Psoas muscle (tissue), 8 donors: ENCODE data around the gene COL8A1. TPM values are rescaled to one million over a fixed set of nuclear protein-coding genes. Genes with fewer than 3 reads are reported as not detected.

Source experiments
- ATAC-seq, 4 donors: fragments of 200-7000 bp; cut with Tn5 transposase; one replicate each; pipeline ENCODE4 v1.9.1; 2020; ENCODE audit warnings: moderate library complexity in 3 of 4, mild to moderate bottlenecking in 2 of 4
- DNase-seq, 2 donors: peaks; one replicate each; pipeline ENCODE4 v3.0.0-alpha.2; 2020
- H3K27ac ChIP-seq: fragments of 200-600 bp; one replicate; pipeline ENCODE4 v1.8.0; 2022
- H3K27me3 ChIP-seq, 3 donors: fragments of 200-600 bp in 1 of 3; one replicate each; pipeline versions ENCODE4 v1.6.1 to v1.8.0; 2013 to 2022; ENCODE audit warnings: low read length in 2 of 3, mild to moderate bottlenecking in 2 of 3, moderate library complexity in 1 of 3; ENCODE audit not compliant: insufficient read depth in 3 of 3
- H3K36me3 ChIP-seq, 2 donors: fragments of 200-600 bp in 1 of 2; one replicate each; pipeline versions ENCODE4 v1.6.1 to v1.8.0; 2013 to 2022; ENCODE audit warnings: low read depth in 1 of 2, mild to moderate bottlenecking in 1 of 2, moderate library complexity in 1 of 2; ENCODE audit not compliant: insufficient read depth in 1 of 2
- H3K4me1 ChIP-seq: fragments of 200-600 bp; one replicate; pipeline ENCODE4 v1.8.0; 2022
- H3K4me3 ChIP-seq: fragments of 200-600 bp; one replicate; pipeline ENCODE4 v1.8.0; 2022; ENCODE audit warnings: mild to moderate bottlenecking
- H3K9me3 ChIP-seq: fragments of 200-600 bp; one replicate; pipeline ENCODE4 v1.8.0; 2022
- WGBS, 3 donors: extraction: QIAGEN DNeasy Blood & Tissue Kit; methylation state at CpG; one replicate each; pipeline versions ENCODE4 v1.1.6 to v1.1.7; 2013; 5-methylcytosine and 5-hydroxymethylcytosine counted together
- intact Hi-C, 2 donors: fragments of 100-400 bp; cut with DNase I; formaldehyde crosslinking; loops; one replicate each; pipeline versions ENCODE4 v1.11.0 to v1.14.2; 2022
- polyA plus RNA-seq, 3 donors: library from polyadenylated mRNA; stranded (reverse); fragments of 200-250 nt; gene quantifications; one replicate each; pipeline ENCODE4 v1.2.3, GENCODE V29; 2013
- total RNA-seq, 4 donors: library from RNA; stranded (reverse); fragmentation: NEBNext Ultra II Directional in 2 of 4; extraction: Animal tissue kit (Norgen Biotek cat#: 25700) in 2 of 4; gene quantifications; one replicate each; pipeline versions ENCODE4 v1.2.1 to v1.2.4, GENCODE V29; 2021 to 2023
- TF ChIP-seq, protein P1 (sequence below): fragments of 200-600 bp; IDR thresholded peaks from one replicate; pipeline ENCODE4 v1.8.0; 2022; ENCODE audit warnings: antibody characterized with exemption
- donor health status: healthy with polysubstance abuse.
- donor health status: DM: no; HTN: no; CAD: no; lungs with moderate emphysema.
- donor health status: Bipolar disorder and iron deficiency.
- donor health status: healthy.
- donor health status: DM: yes; HTN: yes; CAD: no.
- donor health status: DM: no; HTN: no; CAD: no.
- donor health status: DM: no; HTN: no; CAD: no.
- donor health status: DM: yes; HTN: yes; CAD: no.

COL8A1 gene
- total and polyA plus RNA-seq, 7 donors: 1.2 to 11.3 (median 2.3) TPM

DNA sequence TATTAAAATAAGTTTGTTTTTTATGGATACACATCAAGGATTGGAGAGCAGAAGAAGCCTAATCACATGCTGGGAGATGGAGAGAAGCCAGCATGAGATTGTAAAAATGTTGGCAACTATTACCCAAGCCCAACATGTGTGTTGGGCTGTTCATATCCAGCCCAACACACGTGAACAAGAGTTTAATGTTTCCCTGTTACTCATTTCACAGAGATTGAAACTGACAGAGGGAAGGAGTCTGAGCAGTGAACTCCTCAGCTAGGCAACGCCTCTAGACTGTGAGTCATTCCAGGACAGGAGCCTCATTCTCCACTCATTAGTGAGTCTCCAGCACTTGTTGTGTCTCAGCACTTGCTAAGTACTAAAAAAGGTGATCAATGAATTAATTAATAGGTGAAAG, 136.1 kb downstream of the COL8A1 start:
- WGBS, 3 donors: 33 to 53% (median 36%) methylated on average over 2 of the region's 2 CpGs
- DNase-seq (no peak), ATAC-seq (no peak)
- Histone ChIP-seq H3K4me1 (no peaks in the 10 kb centered on the region), H3K27me3 (no peaks in the 10 kb centered on the region), H3K36me3 (no peaks in the 10 kb centered on the region), H3K4me3 (no peak overlapping the region), H3K9me3 (no peaks in the 10 kb centered on the region), H3K27ac (no peak overlapping the region)
- intact Hi-C loops: no loop called here
- TF ChIP-seq, protein P1, sequence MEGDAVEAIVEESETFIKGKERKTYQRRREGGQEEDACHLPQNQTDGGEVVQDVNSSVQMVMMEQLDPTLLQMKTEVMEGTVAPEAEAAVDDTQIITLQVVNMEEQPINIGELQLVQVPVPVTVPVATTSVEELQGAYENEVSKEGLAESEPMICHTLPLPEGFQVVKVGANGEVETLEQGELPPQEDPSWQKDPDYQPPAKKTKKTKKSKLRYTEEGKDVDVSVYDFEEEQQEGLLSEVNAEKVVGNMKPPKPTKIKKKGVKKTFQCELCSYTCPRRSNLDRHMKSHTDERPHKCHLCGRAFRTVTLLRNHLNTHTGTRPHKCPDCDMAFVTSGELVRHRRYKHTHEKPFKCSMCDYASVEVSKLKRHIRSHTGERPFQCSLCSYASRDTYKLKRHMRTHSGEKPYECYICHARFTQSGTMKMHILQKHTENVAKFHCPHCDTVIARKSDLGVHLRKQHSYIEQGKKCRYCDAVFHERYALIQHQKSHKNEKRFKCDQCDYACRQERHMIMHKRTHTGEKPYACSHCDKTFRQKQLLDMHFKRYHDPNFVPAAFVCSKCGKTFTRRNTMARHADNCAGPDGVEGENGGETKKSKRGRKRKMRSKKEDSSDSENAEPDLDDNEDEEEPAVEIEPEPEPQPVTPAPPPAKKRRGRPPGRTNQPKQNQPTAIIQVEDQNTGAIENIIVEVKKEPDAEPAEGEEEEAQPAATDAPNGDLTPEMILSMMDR: no peak

DNA sequence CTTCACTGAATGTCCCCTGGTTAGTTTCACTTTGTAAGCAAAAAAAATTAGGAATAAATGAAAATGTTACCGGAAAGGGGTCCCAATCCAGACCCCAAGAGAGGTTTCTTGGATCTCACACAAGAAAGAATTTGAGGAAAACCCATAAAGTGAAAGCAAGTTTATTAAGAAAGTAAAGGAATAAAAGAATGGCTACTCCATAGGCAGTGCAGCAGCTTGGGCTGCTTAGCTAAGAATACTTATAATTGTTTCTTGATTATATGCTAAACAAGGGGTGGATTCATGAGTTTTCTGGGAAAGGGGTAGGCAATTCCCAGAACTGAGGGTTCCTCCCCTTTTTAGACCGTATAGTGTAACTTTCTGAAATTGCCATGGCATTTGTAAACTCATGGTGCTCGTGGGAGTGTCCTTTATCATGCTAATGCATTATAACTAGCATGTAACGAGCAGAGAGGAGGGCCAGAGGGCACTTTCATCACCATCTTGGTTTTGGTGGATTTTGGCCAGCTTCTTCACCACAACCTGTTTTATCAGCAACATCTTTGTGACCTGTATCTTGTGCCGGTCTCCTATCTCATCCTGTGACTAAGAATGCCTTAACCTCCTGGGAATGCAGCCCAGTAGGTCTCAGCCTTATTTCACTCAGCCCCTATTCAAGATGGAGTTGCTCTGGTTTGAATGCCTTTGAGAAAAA, 138.3 kb downstream of the COL8A1 start:
- WGBS, 3 donors: 67 to 76% (median 69%) methylated on average over 5 of the region's 5 CpGs

DNA sequence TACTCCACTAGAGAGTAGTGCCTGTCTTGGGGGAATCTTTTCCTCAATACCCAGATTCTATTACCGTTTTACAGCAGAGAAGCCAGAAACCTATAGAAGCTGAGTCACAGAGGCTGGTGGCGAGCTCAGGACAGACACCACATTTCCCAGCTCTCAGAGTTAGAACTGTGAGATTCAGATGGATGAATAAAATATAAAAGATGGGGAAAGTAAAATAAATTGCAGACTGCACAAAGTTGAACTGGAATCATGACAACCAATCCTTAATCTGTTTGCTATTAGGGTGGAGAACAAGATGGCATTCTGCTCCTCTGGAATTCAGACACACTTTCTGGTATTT, 138.8 kb downstream of the COL8A1 start:
- no peak for DNase-seq
- Histone ChIP-seq H3K36me3 (no peaks in the 10 kb centered on the region), H3K27me3 (peaks cover 0 to 2% (median 0%) of the 10 kb centered on the region in 3 donors), H3K9me3 (no peaks in the 10 kb centered on the region), H3K27ac (no peak overlapping the region), H3K4me1 (no peaks in the 10 kb centered on the region), H3K4me3 (no peak overlapping the region)
- no peak for ATAC-seq
- 75 to 82% (median 76%) methylated on average over 2 of the region's 2 CpGs for WGBS, 3 donors
- intact Hi-C loops: no loop called here
- TF ChIP-seq, protein P1: no peak

More for the DNA sequence above, 138.3 kb downstream of the COL8A1 start:
- TF ChIP-seq, protein P1: no peak
- DNase-seq (no peak), ATAC-seq (no peak)
- intact Hi-C loops: no loop called here
- Histone ChIP-seq H3K36me3 (no peaks in the 10 kb centered on the region), H3K4me1 (no peaks in the 10 kb centered on the region), H3K27me3 (peaks cover 0 to 2% (median 0%) of the 10 kb centered on the region in 3 donors), H3K9me3 (no peaks in the 10 kb centered on the region), H3K4me3 (no peak overlapping the region), H3K27ac (no peak overlapping the region)

DNA sequence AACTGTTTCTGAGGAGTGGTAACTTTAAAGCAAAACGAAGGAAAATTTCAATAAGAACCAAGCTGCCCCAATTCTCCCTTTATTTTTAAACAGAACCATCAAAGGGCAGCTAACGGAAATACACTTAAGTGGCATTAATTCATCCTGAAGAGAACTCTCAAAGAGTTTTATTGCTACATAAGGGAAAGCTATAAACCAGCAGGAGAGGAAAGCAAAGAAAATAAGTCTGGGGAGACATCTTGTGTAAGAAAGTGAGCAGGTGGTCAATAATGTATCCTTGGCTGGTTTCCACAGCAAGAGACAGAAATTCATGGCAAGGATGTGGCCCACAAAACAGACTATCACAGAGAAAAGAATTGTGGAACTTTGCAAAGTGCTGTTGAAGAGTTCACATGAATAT, 139.3 kb downstream of the COL8A1 start:
- TF ChIP-seq, protein P1: no peak
- 61 to 67% (median 66%) methylated on average over 2 of the region's 2 CpGs for WGBS, 3 donors
- no peak for DNase-seq
- Histone ChIP-seq H3K4me3 (no peak overlapping the region), H3K9me3 (no peaks in the 10 kb centered on the region), H3K4me1 (no peaks in the 10 kb centered on the region), H3K27ac (no peak overlapping the region), H3K27me3 (peaks cover 0 to 2% (median 0%) of the 10 kb centered on the region in 3 donors), H3K36me3 (no peaks in the 10 kb centered on the region)
- ATAC-seq: no peak
- intact Hi-C loops: no loop called here

DNA sequence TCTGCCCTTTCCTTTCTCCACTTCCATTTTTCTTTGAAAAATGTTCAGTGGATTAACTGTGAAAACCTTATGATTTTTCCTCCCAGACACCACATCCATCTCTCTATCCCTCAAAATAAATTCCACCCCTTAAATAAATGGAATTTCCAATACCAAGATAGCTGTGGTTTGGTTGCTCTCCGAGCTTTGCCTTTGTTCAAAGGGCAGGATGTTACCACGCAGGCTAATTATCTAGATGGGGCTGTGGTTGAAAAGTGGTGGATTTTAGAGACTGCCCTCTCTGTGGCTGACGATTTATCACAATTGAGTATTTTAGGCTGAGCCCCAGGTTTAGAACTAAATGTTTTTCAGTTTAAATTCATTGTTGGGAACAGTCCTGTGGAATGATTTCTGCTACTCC, 142.4 kb downstream of the COL8A1 start:
- H3K27ac ChIP-seq: no peak overlapping the region
- TF ChIP-seq, protein P1: no peak
- peaks cover 0 to 2% (median 0%) of the 10 kb centered on the region in 3 donors for H3K27me3 ChIP-seq
- H3K9me3 ChIP-seq: no peaks in the 10 kb centered on the region
- DNase-seq: no peak
- intact Hi-C loops: no loop called here
- no peaks in the 10 kb centered on the region for H3K4me1 ChIP-seq
- WGBS, 3 donors: 72 to 88% (median 75%) methylated on average over 3 of the region's 3 CpGs
- H3K4me3 ChIP-seq: no peak overlapping the region
- H3K36me3 ChIP-seq: no peaks in the 10 kb centered on the region
- ATAC-seq: no peak
